GM12878 (cell line): ENCODE results near the gene CPNE4. TPM values are rescaled to one million over a fixed set of nuclear protein-coding genes. Genes with fewer than 3 reads are reported as not detected.

Experiments used
- ATAC-seq: fragments of 200-7000 bp; cut with Tn5 transposase; 3 replicates; pipeline ENCODE4 v1.9.1; 2020; ENCODE audit warnings: mild to moderate bottlenecking, moderate library complexity
- BruUV-seq: library from RNA; stranded (reverse); fragments of 400-500 nt; replicated peaks from 2 replicates; lab custom pipeline; 2021; lab: Mats Ljungman, UMichigan
- CTCF ChIA-PET: fragments of 300-600 bp; sonication (Branson Sonifier 250); formaldehyde crosslinking; extraction: SDS; loops from one replicate; lab custom pipeline; 2021; ENCODE audit warnings: inconsistent platforms; lab: Yijun Ruan, JAX
- POLR2A ChIA-PET: fragments of 350-600 bp; formaldehyde crosslinking; extraction: SDS; loops from one replicate; lab custom pipeline; 2021; ENCODE audit warnings: inconsistent platforms; lab: Charles Lee
- RAD21 ChIA-PET: fragments of 300-600 bp; sonication (Branson Sonifier 250); formaldehyde crosslinking; loops from one replicate; lab custom pipeline; 2023; ENCODE audit warnings: antibody characterized with exemption; ENCODE audit not compliant: unreplicated experiment; lab: Charles Lee
- SMC1A ChIA-PET: fragments of 300-600 bp; sonication (Branson Sonifier 250); formaldehyde crosslinking; loops from one replicate; lab custom pipeline; 2023; ENCODE audit not compliant: unreplicated experiment, uncharacterized antibody; lab: Charles Lee
- DNase-seq: peaks from one replicate; pipeline ENCODE4 v3.0.0-alpha.2; 2011; ENCODE audit warnings: low read depth, low spot score
- FAIRE-seq: peaks from 3 replicates; lab custom pipeline; 2011; peaks lifted over from hg19 to GRCh38; lab: Jason Lieb, UNC
- H2AFZ ChIP-seq: 2 replicates; pipeline ENCODE4 v1.6.0; 2011; ENCODE audit warnings: low read depth, low read length, control low read depth; ENCODE audit not compliant: control insufficient read depth
- H3K27ac ChIP-seq: 2 replicates; pipeline ENCODE4 v1.5.1; 2011; ENCODE audit warnings: control low read depth; ENCODE audit not compliant: control insufficient read depth, insufficient read depth
- H3K27me3 ChIP-seq, 2 experiments: replicated peaks in 1 of 2; 2 replicates each; pipeline versions ENCODE4 v1.6.0 to v1.6.1; 2011; ENCODE audit warnings: low read length in 1 of 2; ENCODE audit not compliant: control insufficient read depth in 2 of 2, insufficient read depth in 2 of 2
- H3K36me3 ChIP-seq, 2 experiments: 2 replicates each; pipeline ENCODE4 v1.5.1; 2011; ENCODE audit warnings: low read length in 1 of 2; ENCODE audit not compliant: control insufficient read depth in 2 of 2, insufficient read depth in 2 of 2
- H3K4me1 ChIP-seq: 2 replicates; pipeline ENCODE4 v1.6.1; 2011; ENCODE audit warnings: mild to moderate bottlenecking, low read length, moderate library complexity, mixed read lengths; ENCODE audit not compliant: control insufficient read depth, insufficient read depth
- H3K4me2 ChIP-seq: 2 replicates; pipeline ENCODE4 v1.6.0; 2011; ENCODE audit warnings: control low read depth; ENCODE audit not compliant: control insufficient read depth, insufficient read depth
- H3K4me3 ChIP-seq: fragments of 200-600 bp; sonication (generic); 2 replicates; pipeline ENCODE4 v1.5.1; 2016
- H3K79me2 ChIP-seq: 2 replicates; pipeline ENCODE4 v1.6.0; 2011; ENCODE audit warnings: low read length; ENCODE audit not compliant: control insufficient read depth, insufficient read depth
- H3K9ac ChIP-seq: 2 replicates; pipeline ENCODE4 v1.8.0; 2011; ENCODE audit warnings: low read length, control low read depth, mixed read lengths; ENCODE audit not compliant: control insufficient read depth, insufficient read depth
- H3K9me3 ChIP-seq: replicated peaks from 3 replicates; pipeline ENCODE4 v1.5.1; 2011; ENCODE audit warnings: mild to moderate bottlenecking, low read length; ENCODE audit not compliant: control insufficient read depth, insufficient read depth
- H4K20me1 ChIP-seq: 2 replicates; pipeline ENCODE4 v1.6.0; 2011; ENCODE audit not compliant: control insufficient read depth, insufficient read depth
- BCL3 ChIP-seq: IDR thresholded peaks from 2 replicates; pipeline ENCODE4 v1.6.1; 2011; ENCODE audit warnings: borderline replicate concordance, low read depth, mild to moderate bottlenecking, moderate library complexity, low read length; ENCODE audit not compliant: insufficient read depth, poor library complexity, severe bottlenecking
- NFYA ChIP-seq: IDR thresholded peaks from 2 replicates; pipeline ENCODE4 v1.6.1; 2011; ENCODE audit warnings: low read depth, mild to moderate bottlenecking, low read length, improper control_type of control experiment, borderline replicate concordance
- WGBS: methylation state at CpG from one replicate; pipeline ENCODE4 v1.1.6; 2016; ENCODE audit warnings: low lambda C conversion rate; ENCODE audit not compliant: insufficient replicate concordance, insufficient coverage; ENCODE audit errors: missing lambda C conversion rate; 5-methylcytosine and 5-hydroxymethylcytosine counted together
- in situ Hi-C: fragments of 300-500 bp; cut with MboI; formaldehyde crosslinking; loops from 9 replicates; pipeline ENCODE4 v1.14.3; 2018; ENCODE audit warnings: mixed read lengths
- intact Hi-C: fragments of 100-400 bp; cut with micrococcal nuclease; formaldehyde crosslinking; loops from one replicate; pipeline ENCODE4 v1.14.2; 2022; ENCODE audit not compliant: unreplicated experiment
- polyA plus RNA-seq, 11 experiments: library from polyadenylated mRNA; depleted of rRNA in 4 of 11; unstranded in 6 of 11; stranded (reverse) in 5 of 11; fragments of >200 nt; fragmentation: Nextera tagmentation in 4 of 11; fragmentation: Illumina TruSeq in 1 of 11; extraction: Ambion mirVana in 4 of 11; extraction: Trizol in 1 of 11; gene quantifications; 1 replicate in 1 of 11; 2 replicates in 10 of 11; pipeline versions ENCODE4 v1.2.1 to v1.2.3, GENCODE V29; 2011 to 2016; ENCODE audit warnings: inconsistent platforms in 2 of 11, missing spikeins in 2 of 11, low read depth in 1 of 11
- total RNA-seq, 4 experiments: library from RNA; depleted of rRNA in 3 of 4; stranded (reverse); fragments of >200 nt in 3 of 4; fragmentation: Illumina TruSeq in 1 of 4; extraction: Trizol in 1 of 4; gene quantifications; 2 replicates each; pipeline versions ENCODE4 v1.2.1 to v1.2.3, GENCODE V29; 2013 to 2021

The CPNE4 gene
- total and polyA plus RNA-seq, 10 of the 15 experiments (the other 5 are each of a cell fraction or from before 2014, with no cell fraction given) = 0.17 to 1.9 (median 0.48) TPM; not detected in 1

GRCh38 chr3:131796111-131796510, 238.7 kb downstream of the CPNE4 start:
- TF ChIP-seq NFYA = no peak
- no peak for TF ChIP-seq BCL3
- in situ Hi-C loops = no loop called here
- no peak overlapping the region for H3K9ac ChIP-seq
- no peaks in the 10 kb centered on the region for H3K27me3 ChIP-seq
- ChIA-PET RAD21 (interaction anchor here (0.7 to 6.6 kb wide), 25 partner anchors 10 to 763 kb away, joined by 3 to 54 read pairs (median 4); partner anchors contain the start of genes CPNE4 and NUDT16), SMC1A (interaction anchor here (0.5 to 6.7 kb wide), 36 partner anchors 9 to 604 kb away, joined by 3 to 75 read pairs (median 5); partner anchors contain the start of genes CPNE4 and NUDT16), CTCF (interaction anchor here (0.6 to 7.0 kb wide), 32 partner anchors 8 to 1388 kb away, joined by 3 to 118 read pairs (median 6); partner anchors contain the start of gene NUDT16), POLR2A (no interaction called here)
- intact Hi-C loops = loop anchor here (5.0 kb wide), 2 partner anchors 84 to 764 kb away; no protein-coding TSS in a partner anchor
- no peaks in the 10 kb centered on the region for H3K9me3 ChIP-seq
- H4K20me1 ChIP-seq = no peaks in the 10 kb centered on the region
- H3K4me3 ChIP-seq = no peak overlapping the region
- BruUV-seq = no TSS peak
- no peak for ATAC-seq
- no peak overlapping the region for H2AFZ ChIP-seq
- no peak overlapping the region for H3K27ac ChIP-seq
- DNase-seq = no peak
- 39% methylated on average over 5 of the region's 5 CpGs for WGBS
- H3K4me2 ChIP-seq = no peak overlapping the region
- peaks cover 8% of the 10 kb centered on the region for H3K4me1 ChIP-seq
- H3K36me3 ChIP-seq = no peaks in the 10 kb centered on the region
- H3K79me2 ChIP-seq = no peaks in the 10 kb centered on the region
- no peak for FAIRE-seq
